ENCODE results near the gene DCANP1. TPM values are rescaled to one million over a fixed set of nuclear protein-coding genes. Genes with fewer than 3 reads are reported as not detected.

DCANP1 gene
- total and polyA plus RNA-seq, 2 donors (not counting 1 experiment from before 2014, with no cell fraction given), result not detected

- Histone ChIP-seq H4K20me1 (ENCODE audit: control insufficient read depth, insufficient read depth, low read length, poor library complexity, severe bottlenecking) (no peaks in the 10 kb centered on the region), H2AFZ (ENCODE audit: insufficient read depth, low read depth, low read length, poor library complexity, severe bottlenecking) (no peak overlapping the region), H3K4me3 (ENCODE audit: control extremely low read depth in 1 of 5, extremely low read depth in 1 of 5, insufficient read depth in 1 of 5, low read depth in 2 of 5, low read length in 4 of 5) (no peak overlapping the region), H3K36me3 (replicated peaks in 1 of 2; ENCODE audit: control extremely low read depth in 1 of 2, control insufficient read depth in 1 of 2, extremely low read depth in 1 of 2, insufficient read depth in 2 of 2, low read length in 1 of 2) (no peaks in the 10 kb centered on the region), H3K4me1 (ENCODE audit: control insufficient read depth in 2 of 2, insufficient read depth in 2 of 2, low read length in 2 of 2) (no peaks in the 10 kb centered on the region), H3K79me2 (ENCODE audit: control insufficient read depth, insufficient read depth, low read length) (no peaks in the 10 kb centered on the region), H3K9ac (ENCODE audit: low read length) (no peak overlapping the region), H3K27me3 (replicated peaks in 1 of 4; ENCODE audit: control extremely low read depth in 1 of 4, control insufficient read depth in 3 of 4, insufficient read depth in 4 of 4, low read length in 3 of 4) (peaks cover 0 to 6% (median 2%) of the 10 kb centered on the region in 4 experiments), H3K27ac (ENCODE audit: low read length in 2 of 2) (no peak overlapping the region), H3K4me2 (replicated peaks; ENCODE audit: low read depth, low read length, poor library complexity, severe bottlenecking) (no peak overlapping the region), H3K9me3 (ENCODE audit: control extremely low read depth in 1 of 3, control insufficient read depth in 2 of 3, insufficient read depth in 1 of 3, low read length in 2 of 3) (peaks cover 0 to 11% (median 0%) of the 10 kb centered on the region in 3 donors)
- Mint-ChIP-seq H3K4me3 (no peak overlapping the region), H3K4me1 (peaks cover 2% of the 10 kb centered on the region), H3K9me3 (ENCODE audit: insufficient read depth) (no peaks in the 10 kb centered on the region), H3K27ac (no peak overlapping the region), H3K27me3 (peaks cover 30% of the 10 kb centered on the region)
- TF ChIP-seq, protein P1, sequence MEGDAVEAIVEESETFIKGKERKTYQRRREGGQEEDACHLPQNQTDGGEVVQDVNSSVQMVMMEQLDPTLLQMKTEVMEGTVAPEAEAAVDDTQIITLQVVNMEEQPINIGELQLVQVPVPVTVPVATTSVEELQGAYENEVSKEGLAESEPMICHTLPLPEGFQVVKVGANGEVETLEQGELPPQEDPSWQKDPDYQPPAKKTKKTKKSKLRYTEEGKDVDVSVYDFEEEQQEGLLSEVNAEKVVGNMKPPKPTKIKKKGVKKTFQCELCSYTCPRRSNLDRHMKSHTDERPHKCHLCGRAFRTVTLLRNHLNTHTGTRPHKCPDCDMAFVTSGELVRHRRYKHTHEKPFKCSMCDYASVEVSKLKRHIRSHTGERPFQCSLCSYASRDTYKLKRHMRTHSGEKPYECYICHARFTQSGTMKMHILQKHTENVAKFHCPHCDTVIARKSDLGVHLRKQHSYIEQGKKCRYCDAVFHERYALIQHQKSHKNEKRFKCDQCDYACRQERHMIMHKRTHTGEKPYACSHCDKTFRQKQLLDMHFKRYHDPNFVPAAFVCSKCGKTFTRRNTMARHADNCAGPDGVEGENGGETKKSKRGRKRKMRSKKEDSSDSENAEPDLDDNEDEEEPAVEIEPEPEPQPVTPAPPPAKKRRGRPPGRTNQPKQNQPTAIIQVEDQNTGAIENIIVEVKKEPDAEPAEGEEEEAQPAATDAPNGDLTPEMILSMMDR (IDR thresholded peaks at IDR 0.05), result no peak
- TF ChIP-seq EZH2 (IDR thresholded peaks at IDR 0.05; ENCODE audit: borderline replicate concordance, insufficient read depth, low read depth, low read length, poor library complexity, severe bottlenecking), result no peak
- DNase-seq, result no peak
- ChIA-PET POLR2A (no interaction called here), CTCF (interaction anchor here (1.0 to 2.9 kb wide), 9 partner anchors 10 to 109 kb away, joined by 3 to 13 read pairs (median 6); no protein-coding TSS in a partner anchor)
- ATAC-seq (ENCODE audit: low read depth), result no peak
- intact Hi-C loops (cut with micrococcal nuclease), result no loop called here
- WGBS (ENCODE audit: insufficient coverage), result 61% methylated on average over 11 of the region's 12 CpGs
Observed at GRCh38 chr5:135456238-135457099, 9.3 kb upstream of the DCANP1 start.

DNA sequence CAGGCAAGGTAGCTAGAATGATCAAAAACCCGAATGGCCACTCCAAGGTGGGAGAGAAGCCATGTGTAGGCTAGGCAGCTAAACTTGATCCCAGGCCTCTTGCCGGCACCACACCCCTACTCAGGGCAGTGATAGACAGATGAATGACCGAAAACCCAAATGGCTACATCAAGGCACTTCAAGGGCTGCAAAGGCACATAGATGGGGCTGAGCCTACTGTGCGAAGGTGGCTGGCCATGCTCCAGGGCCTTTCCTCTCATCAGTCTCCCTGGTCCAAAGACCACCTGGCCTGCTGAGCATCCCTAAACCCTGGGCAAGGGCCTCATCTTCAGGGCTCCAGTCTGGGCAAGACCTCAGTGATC lies 8.7 kb upstream of the DCANP1 start:
- Mint-ChIP-seq H3K27ac (no peak overlapping the region), H3K4me3 (no peak overlapping the region), H3K4me1 (peaks cover 2% of the 10 kb centered on the region), H3K27me3 (peaks cover 28% of the 10 kb centered on the region), H3K9me3 (ENCODE audit: insufficient read depth) (no peaks in the 10 kb centered on the region)
- WGBS (ENCODE audit: insufficient coverage), result 95% methylated on average over 4 of the region's 4 CpGs
- no peaks in the 10 kb centered on the region for H3K79me2 ChIP-seq (ENCODE audit: control insufficient read depth, insufficient read depth, low read length)
- H2AFZ ChIP-seq (ENCODE audit: insufficient read depth, low read depth, low read length, poor library complexity, severe bottlenecking), result no peak overlapping the region
- intact Hi-C loops (cut with micrococcal nuclease), result no loop called here
- DNase-seq (no peak), ATAC-seq (ENCODE audit: low read depth) (no peak)
- H3K4me3 ChIP-seq (ENCODE audit: control extremely low read depth in 1 of 5, extremely low read depth in 1 of 5, insufficient read depth in 1 of 5, low read depth in 2 of 5, low read length in 4 of 5), result no peak overlapping the region
- H3K9me3 ChIP-seq (ENCODE audit: control extremely low read depth in 1 of 3, control insufficient read depth in 2 of 3, insufficient read depth in 1 of 3, low read length in 2 of 3), result peaks cover 0 to 11% (median 0%) of the 10 kb centered on the region in 3 donors
- no peak overlapping the region for H3K27ac ChIP-seq (ENCODE audit: low read length in 2 of 2)
- ChIA-PET POLR2A (no interaction called here), CTCF (interaction anchor here (1.6 to 2.5 kb wide), 3 partner anchors 15 to 110 kb away, joined by 4 to 13 read pairs (median 5); no protein-coding TSS in a partner anchor)
- TF ChIP-seq, protein P1 (IDR thresholded peaks at IDR 0.05), result no peak
- no peak for TF ChIP-seq EZH2 (IDR thresholded peaks at IDR 0.05; ENCODE audit: borderline replicate concordance, insufficient read depth, low read depth, low read length, poor library complexity, severe bottlenecking)
- no peaks in the 10 kb centered on the region for H3K4me1 ChIP-seq (ENCODE audit: control insufficient read depth in 2 of 2, insufficient read depth in 2 of 2, low read length in 2 of 2)
- peaks cover 0 to 6% (median 2%) of the 10 kb centered on the region in 4 experiments for H3K27me3 ChIP-seq (replicated peaks in 1 of 4; ENCODE audit: control extremely low read depth in 1 of 4, control insufficient read depth in 3 of 4, insufficient read depth in 4 of 4, low read length in 3 of 4)
- no peaks in the 10 kb centered on the region for H4K20me1 ChIP-seq (ENCODE audit: control insufficient read depth, insufficient read depth, low read length, poor library complexity, severe bottlenecking)
- H3K36me3 ChIP-seq (replicated peaks in 1 of 2; ENCODE audit: control extremely low read depth in 1 of 2, control insufficient read depth in 1 of 2, extremely low read depth in 1 of 2, insufficient read depth in 2 of 2, low read length in 1 of 2), result no peaks in the 10 kb centered on the region
- no peak overlapping the region for H3K4me2 ChIP-seq (replicated peaks; ENCODE audit: low read depth, low read length, poor library complexity, severe bottlenecking)
- no peak overlapping the region for H3K9ac ChIP-seq (ENCODE audit: low read length)

All from B cell (primary cell).